Mucosa of descending colon (tissue), 3 donors: ENCODE data around the gene TTYH3. TPM values are rescaled to one million over a fixed set of nuclear protein-coding genes. Genes with fewer than 3 reads are reported as not detected.

Source experiments
- ATAC-seq: fragments of 200-7000 bp; cut with Tn5 transposase; one replicate; pipeline ENCODE4 v1.9.1; 2020; ENCODE audit warnings: mild to moderate bottlenecking, moderate library complexity
- DNase-seq, 3 donors: peaks; one replicate each; pipeline ENCODE4 v3.0.0-alpha.2; 2020
- H3K36me3 ChIP-seq: fragments of 200-600 bp; one replicate; pipeline ENCODE4 v1.8.0; 2021; ENCODE audit warnings: low read depth, mild to moderate bottlenecking
- H3K4me1 ChIP-seq: fragments of 200-600 bp; one replicate; pipeline ENCODE4 v1.8.0; 2021; ENCODE audit warnings: low read depth, mild to moderate bottlenecking
- H3K4me3 ChIP-seq: fragments of 200-600 bp; one replicate; pipeline ENCODE4 v1.8.0; 2021; ENCODE audit warnings: mild to moderate bottlenecking
- H3K9me3 ChIP-seq: fragments of 200-600 bp; one replicate; pipeline ENCODE4 v1.8.0; 2021; ENCODE audit warnings: mild to moderate bottlenecking
- intact Hi-C, 2 donors: fragments of 100-400 bp; cut with DNase I in 1 of 2; cut with micrococcal nuclease in 1 of 2; formaldehyde crosslinking; loops; one replicate each; pipeline versions ENCODE4 v1.11.0 to v1.11.1; 2022; cut with DNase I, micrococcal nuclease
- total RNA-seq, 3 donors: library from RNA; stranded (reverse); fragmentation: NEBNext Ultra II Directional in 2 of 3; extraction: Animal tissue kit (Norgen Biotek cat#: 25700) in 2 of 3; gene quantifications; one replicate each; pipeline versions ENCODE4 v1.2.1 to v1.2.4, GENCODE V29; 2021 to 2023
- TF ChIP-seq, protein P1 (sequence below): fragments of 200-600 bp; IDR thresholded peaks from one replicate; pipeline ENCODE4 v1.8.0; 2022; ENCODE audit warnings: antibody characterized with exemption, mild to moderate bottlenecking
- donor health status: DM: no; HTN: no; CAD: no; lungs with moderate emphysema.
- donor health status: DM: no; HTN: no; CAD: no.
- donor health status: DM: no; HTN: yes; CAD: no.

The TTYH3 gene
- total RNA-seq, 3 donors from 2014 or later, result 23.4 to 63.7 (median 32.1) TPM

GRCh38 chr7:2707481-2707880, 75.7 kb downstream of the TTYH3 start:
- H3K36me3 ChIP-seq, result no peaks in the 10 kb centered on the region
- intact Hi-C loops, result no loop called here
- H3K4me1 ChIP-seq, result peaks cover 2% of the 10 kb centered on the region
- H3K9me3 ChIP-seq, result no peaks in the 10 kb centered on the region
- H3K4me3 ChIP-seq, result no peak overlapping the region
- DNase-seq, result no peak
- TF ChIP-seq, protein P1, sequence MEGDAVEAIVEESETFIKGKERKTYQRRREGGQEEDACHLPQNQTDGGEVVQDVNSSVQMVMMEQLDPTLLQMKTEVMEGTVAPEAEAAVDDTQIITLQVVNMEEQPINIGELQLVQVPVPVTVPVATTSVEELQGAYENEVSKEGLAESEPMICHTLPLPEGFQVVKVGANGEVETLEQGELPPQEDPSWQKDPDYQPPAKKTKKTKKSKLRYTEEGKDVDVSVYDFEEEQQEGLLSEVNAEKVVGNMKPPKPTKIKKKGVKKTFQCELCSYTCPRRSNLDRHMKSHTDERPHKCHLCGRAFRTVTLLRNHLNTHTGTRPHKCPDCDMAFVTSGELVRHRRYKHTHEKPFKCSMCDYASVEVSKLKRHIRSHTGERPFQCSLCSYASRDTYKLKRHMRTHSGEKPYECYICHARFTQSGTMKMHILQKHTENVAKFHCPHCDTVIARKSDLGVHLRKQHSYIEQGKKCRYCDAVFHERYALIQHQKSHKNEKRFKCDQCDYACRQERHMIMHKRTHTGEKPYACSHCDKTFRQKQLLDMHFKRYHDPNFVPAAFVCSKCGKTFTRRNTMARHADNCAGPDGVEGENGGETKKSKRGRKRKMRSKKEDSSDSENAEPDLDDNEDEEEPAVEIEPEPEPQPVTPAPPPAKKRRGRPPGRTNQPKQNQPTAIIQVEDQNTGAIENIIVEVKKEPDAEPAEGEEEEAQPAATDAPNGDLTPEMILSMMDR, result no peak
- no peak for ATAC-seq

DNA sequence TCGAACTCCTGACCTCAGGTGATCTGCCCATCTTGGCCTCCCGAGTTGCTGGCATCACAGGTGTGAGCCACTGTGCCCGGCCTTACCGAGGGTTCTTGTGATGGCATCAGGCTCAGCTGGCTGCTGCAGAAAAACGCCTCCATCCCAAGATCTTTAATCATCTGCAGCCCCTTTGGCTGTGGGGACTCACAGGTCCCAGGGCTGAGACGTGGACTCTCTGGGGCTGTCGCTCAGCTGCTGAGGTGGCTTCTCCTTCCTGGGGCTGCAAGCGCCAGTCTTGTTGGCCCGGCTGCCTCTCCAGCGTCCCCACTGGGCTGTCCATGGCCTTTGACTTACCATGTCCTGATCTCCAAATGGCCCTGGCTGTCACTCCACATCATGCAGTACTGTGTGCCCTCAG, 76.3 kb downstream of the TTYH3 start:
- Histone ChIP-seq H3K9me3 (no peaks in the 10 kb centered on the region), H3K4me3 (no peak overlapping the region), H3K4me1 (peaks cover 2% of the 10 kb centered on the region), H3K36me3 (no peaks in the 10 kb centered on the region)
- no peak for ATAC-seq
- no peak for DNase-seq
- TF ChIP-seq, protein P1, result no peak
- intact Hi-C loops, result no loop called here

DNA sequence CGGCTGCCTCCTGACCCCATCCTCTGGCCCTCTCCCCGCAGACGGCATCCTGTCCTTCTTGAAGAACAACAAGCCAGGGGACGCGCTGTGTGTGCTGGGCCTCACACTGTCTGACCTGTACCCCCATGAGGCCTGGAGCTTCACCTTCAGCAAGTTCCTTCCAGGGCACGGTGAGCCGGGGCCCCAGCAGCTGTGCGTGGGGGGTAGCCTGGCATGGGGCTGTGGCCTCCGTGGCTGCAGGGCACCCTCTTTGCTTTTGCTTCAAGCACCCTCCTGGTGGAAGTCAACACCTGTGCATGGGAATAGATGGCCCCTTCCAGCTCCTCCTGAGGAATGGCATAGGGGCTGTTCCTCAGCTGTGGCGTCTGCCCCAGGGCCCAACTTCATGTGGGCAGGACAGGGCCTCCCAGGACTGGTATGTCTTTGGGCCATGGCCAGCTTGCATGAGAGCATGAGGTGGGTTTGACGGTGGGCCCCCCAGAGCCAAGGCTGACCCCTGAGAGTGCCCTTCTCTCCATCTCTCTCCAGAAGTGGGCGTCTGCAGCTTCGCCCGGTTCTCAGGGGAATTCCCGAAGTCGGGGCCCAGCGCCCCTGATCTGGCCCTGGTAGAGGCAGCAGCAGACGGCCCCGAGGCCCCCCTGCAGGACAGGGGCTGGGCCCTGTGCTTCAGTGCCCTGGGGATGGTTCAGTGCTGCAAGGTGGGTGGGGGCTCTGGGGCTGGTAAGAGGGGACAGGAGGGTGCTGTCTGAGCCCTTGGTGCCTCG, 76.9 kb downstream of the TTYH3 start:
- H3K4me3 ChIP-seq, result no peak overlapping the region
- DNase-seq (no peak), ATAC-seq (no peak)
- TF ChIP-seq, protein P1, result no peak
- no peaks in the 10 kb centered on the region for H3K9me3 ChIP-seq
- intact Hi-C loops, result no loop called here
- peaks cover 2% of the 10 kb centered on the region for H3K4me1 ChIP-seq
- H3K36me3 ChIP-seq, result no peaks in the 10 kb centered on the region

GRCh38 chr7:2709553-2710285, 77.9 kb downstream of the TTYH3 start:
- intact Hi-C loops, result no loop called here
- Histone ChIP-seq H3K4me1 (peaks cover 2% of the 10 kb centered on the region), H3K9me3 (no peaks in the 10 kb centered on the region), H3K36me3 (no peaks in the 10 kb centered on the region), H3K4me3 (no peak overlapping the region)
- TF ChIP-seq, protein P1, result peak; percentile 85
- peak; percentile 95 for ATAC-seq
- DNase-seq, result peak; percentile 85 to 88 (median 88)

DNA sequence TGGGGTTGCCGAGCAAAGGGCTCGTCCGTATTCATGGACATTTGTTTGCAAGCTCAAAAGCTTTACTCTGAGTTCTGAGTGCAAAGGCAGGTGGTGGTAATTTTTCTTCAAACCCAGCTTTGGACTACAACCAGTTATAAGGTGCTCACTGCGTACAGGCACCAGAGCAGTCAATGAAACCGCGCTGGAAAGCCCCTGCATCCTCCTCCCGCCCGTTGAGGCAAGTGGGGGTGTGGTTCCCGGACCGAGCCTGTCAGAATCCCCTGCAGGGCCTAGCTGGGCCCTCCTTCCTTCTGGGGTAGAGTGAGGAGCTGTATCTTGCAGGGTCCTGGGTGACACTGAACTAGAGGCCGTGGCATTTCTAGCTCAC, 78.5 kb downstream of the TTYH3 start:
- peak; percentile 35 for ATAC-seq
- peaks cover 2% of the 10 kb centered on the region for H3K4me1 ChIP-seq
- no peak overlapping the region for H3K4me3 ChIP-seq
- intact Hi-C loops, result no loop called here
- H3K9me3 ChIP-seq, result no peaks in the 10 kb centered on the region
- H3K36me3 ChIP-seq, result no peaks in the 10 kb centered on the region
- DNase-seq, result peak in 1 of 3 donors; percentile 71
- TF ChIP-seq, protein P1, result no peak
